ENCODE measurements around the gene E2F3.

DNA sequence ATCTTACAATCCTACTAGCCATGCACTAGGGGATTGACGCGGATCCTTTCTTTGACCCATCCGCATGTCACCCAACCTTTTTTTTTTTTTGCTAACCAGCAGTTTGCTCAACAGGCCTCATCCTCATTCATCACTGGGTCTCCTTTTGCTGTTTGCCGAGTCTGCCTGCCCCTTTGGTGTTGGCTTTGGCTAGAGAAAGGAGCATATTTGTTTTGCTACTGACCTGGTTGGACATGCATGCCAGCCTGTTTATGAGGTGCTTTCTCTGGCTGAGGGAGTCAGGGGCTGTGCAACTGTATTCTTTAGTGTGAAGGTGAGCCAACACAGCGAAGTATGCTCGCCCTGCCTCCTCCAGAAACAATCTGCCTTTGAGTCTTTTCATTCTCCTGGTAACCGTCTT lies 40.2 kb downstream of the E2F3 start:
- TF ChIP-seq EP300 (IDR thresholded peaks at IDR 0.05) = no peak
- TF ChIP-seq, protein P1, sequence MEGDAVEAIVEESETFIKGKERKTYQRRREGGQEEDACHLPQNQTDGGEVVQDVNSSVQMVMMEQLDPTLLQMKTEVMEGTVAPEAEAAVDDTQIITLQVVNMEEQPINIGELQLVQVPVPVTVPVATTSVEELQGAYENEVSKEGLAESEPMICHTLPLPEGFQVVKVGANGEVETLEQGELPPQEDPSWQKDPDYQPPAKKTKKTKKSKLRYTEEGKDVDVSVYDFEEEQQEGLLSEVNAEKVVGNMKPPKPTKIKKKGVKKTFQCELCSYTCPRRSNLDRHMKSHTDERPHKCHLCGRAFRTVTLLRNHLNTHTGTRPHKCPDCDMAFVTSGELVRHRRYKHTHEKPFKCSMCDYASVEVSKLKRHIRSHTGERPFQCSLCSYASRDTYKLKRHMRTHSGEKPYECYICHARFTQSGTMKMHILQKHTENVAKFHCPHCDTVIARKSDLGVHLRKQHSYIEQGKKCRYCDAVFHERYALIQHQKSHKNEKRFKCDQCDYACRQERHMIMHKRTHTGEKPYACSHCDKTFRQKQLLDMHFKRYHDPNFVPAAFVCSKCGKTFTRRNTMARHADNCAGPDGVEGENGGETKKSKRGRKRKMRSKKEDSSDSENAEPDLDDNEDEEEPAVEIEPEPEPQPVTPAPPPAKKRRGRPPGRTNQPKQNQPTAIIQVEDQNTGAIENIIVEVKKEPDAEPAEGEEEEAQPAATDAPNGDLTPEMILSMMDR (IDR thresholded peaks at IDR 0.05) = no peak
